Endodermal cell (in vitro differentiated cells): ENCODE measurements around the gene SIGLEC10. TPM values are rescaled to one million over a fixed set of nuclear protein-coding genes. Genes with fewer than 3 reads are reported as not detected.

Source experiments
- DNase-seq: peaks from one replicate; pipeline ENCODE4 v3.0.0-alpha.2; 2017
- H3K27ac ChIP-seq: 2 replicates; pipeline ENCODE4 v1.5.1; 2013; ENCODE audit warnings: mild to moderate bottlenecking, low read depth, low read length, moderate library complexity
- H3K27me3 ChIP-seq: 2 replicates; pipeline ENCODE4 v1.6.1; 2013; ENCODE audit warnings: mild to moderate bottlenecking, low read length, moderate library complexity; ENCODE audit not compliant: insufficient read depth, control insufficient read depth, poor library complexity, severe bottlenecking
- H3K36me3 ChIP-seq: 2 replicates; pipeline ENCODE4 v1.7.0; 2013; ENCODE audit warnings: mild to moderate bottlenecking, low read length, moderate library complexity; ENCODE audit not compliant: control insufficient read depth, insufficient read depth
- H3K4me1 ChIP-seq: one replicate; pipeline ENCODE4 v1.7.0; 2013; ENCODE audit warnings: low read length; ENCODE audit not compliant: control insufficient read depth, insufficient read depth
- H3K4me3 ChIP-seq: 2 replicates; pipeline ENCODE4 v1.5.1; 2013; ENCODE audit warnings: mild to moderate bottlenecking, low read length, moderate library complexity
- H3K9ac ChIP-seq: 2 replicates; pipeline ENCODE4 v1.6.1; 2013; ENCODE audit warnings: mild to moderate bottlenecking, low read length, moderate library complexity; ENCODE audit not compliant: poor library complexity, severe bottlenecking; ENCODE audit errors: extremely low read depth
- H3K9me3 ChIP-seq: 2 replicates; pipeline ENCODE4 v1.6.1; 2013; ENCODE audit warnings: mild to moderate bottlenecking, low read length, moderate library complexity; ENCODE audit not compliant: control insufficient read depth
- H3K27ac Mint-ChIP-seq: 2 replicates; pipeline ENCODE4 v1.8.0; 2020; ENCODE audit warnings: mixed read lengths
- H3K27me3 Mint-ChIP-seq: 2 replicates; pipeline ENCODE4 v1.8.0; 2021; ENCODE audit warnings: mild to moderate bottlenecking, mixed read lengths; ENCODE audit not compliant: insufficient read depth
- H3K36me3 Mint-ChIP-seq: 2 replicates; pipeline ENCODE4 v1.8.0; 2020; ENCODE audit warnings: low read depth, mixed read lengths
- H3K4me1 Mint-ChIP-seq: 2 replicates; pipeline ENCODE4 v1.8.0; 2020; ENCODE audit warnings: mixed read lengths
- H3K4me3 Mint-ChIP-seq: 2 replicates; pipeline ENCODE4 v1.8.0; 2020; ENCODE audit warnings: mild to moderate bottlenecking, moderate library complexity, mixed read lengths
- H3K9me3 Mint-ChIP-seq: 2 replicates; pipeline ENCODE4 v1.8.0; 2020; ENCODE audit warnings: mild to moderate bottlenecking, mixed read lengths
- whole genome bisulfite sequencing, 2 experiments: methylation state at CpG; one replicate each; pipeline versions ENCODE4 v1.1.5 to v1.1.7; 2013; ENCODE audit warnings: missing lambda C conversion rate in 2 of 2, mixed read lengths in 1 of 2; ENCODE audit not compliant: insufficient coverage in 1 of 2, insufficient read length in 1 of 2; 5-methylcytosine and 5-hydroxymethylcytosine counted together
- total RNA-seq, 2 donors: library from RNA; stranded (reverse); fragmentation: NEBNext Ultra II Directional in 1 of 2; extraction: Animal tissue kit (Norgen Biotek cat#: 25700) in 1 of 2; gene quantifications; 2 replicates in 1 of 2; 3 replicates in 1 of 2; pipeline ENCODE4 v1.2.1, GENCODE V29; 2021
- TF ChIP-seq, protein P1 (sequence below): fragments of 200-600 bp; sonication (generic); conservative IDR thresholded peaks from 2 replicates; pipeline ENCODE4 v1.5.0; 2021; ENCODE audit warnings: antibody characterized with exemption, mild to moderate bottlenecking

SIGLEC10 gene
- total RNA-seq, 2 donors from 2014 or later: not detected

DNA sequence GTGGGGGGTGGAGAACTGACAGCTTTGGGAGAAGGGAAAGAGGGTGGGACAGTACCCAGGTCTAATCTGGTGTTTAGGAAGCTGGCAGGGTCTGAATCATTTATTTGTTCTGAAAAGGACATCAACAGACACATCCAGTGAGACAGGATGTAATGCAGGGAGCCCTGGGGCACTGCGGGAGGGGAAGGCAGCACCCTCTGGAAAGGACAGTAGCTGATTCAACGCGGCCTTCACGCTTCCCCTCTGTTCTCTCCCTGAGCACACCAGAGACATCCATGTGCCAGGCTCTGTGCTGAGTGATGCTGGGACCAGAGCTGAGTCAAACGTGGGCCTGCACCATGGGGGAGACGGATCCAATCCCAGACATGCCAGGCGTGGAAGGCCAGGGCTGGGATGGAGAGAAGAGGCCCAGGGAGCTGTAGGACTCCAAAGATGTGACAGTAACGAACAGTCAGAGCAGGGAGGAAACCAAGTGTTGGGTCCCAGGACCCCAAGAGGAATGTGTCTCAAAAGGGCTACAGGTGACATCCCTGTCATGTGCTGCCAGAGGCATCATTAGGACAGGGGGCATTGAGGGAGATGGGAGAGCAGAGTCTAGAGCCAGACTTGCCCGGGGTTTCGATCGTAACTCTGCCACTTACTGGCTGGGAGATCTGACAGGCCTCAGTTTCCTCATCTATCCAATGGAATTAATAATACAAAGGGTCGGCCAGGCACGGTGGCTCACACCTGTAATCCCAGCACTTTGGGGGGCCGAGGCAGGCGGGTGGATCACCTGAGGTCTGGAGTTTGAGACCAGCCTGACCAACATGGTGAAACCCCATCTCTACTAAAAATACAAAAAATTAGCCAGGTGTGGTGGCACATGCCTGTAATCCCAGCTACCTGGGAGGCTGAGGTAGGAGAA is 53.0 kb downstream of the SIGLEC10 start:
- H3K9me3 ChIP-seq: no peaks in the 10 kb centered on the region
- Mint-ChIP-seq H3K27ac (peak overlapping the region; percentile 96), H3K9me3 (no peaks in the 10 kb centered on the region), H3K4me3 (peak overlapping the region; percentile 15), H3K27me3 (no peaks in the 10 kb centered on the region), H3K4me1 (peaks cover 42% of the 10 kb centered on the region), H3K36me3 (no peaks in the 10 kb centered on the region)
- TF ChIP-seq, protein P1, sequence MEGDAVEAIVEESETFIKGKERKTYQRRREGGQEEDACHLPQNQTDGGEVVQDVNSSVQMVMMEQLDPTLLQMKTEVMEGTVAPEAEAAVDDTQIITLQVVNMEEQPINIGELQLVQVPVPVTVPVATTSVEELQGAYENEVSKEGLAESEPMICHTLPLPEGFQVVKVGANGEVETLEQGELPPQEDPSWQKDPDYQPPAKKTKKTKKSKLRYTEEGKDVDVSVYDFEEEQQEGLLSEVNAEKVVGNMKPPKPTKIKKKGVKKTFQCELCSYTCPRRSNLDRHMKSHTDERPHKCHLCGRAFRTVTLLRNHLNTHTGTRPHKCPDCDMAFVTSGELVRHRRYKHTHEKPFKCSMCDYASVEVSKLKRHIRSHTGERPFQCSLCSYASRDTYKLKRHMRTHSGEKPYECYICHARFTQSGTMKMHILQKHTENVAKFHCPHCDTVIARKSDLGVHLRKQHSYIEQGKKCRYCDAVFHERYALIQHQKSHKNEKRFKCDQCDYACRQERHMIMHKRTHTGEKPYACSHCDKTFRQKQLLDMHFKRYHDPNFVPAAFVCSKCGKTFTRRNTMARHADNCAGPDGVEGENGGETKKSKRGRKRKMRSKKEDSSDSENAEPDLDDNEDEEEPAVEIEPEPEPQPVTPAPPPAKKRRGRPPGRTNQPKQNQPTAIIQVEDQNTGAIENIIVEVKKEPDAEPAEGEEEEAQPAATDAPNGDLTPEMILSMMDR: no peak
- peak overlapping the region; percentile 75 for H3K9ac ChIP-seq
- WGBS, 2 experiments: 86 to 93% methylated on average over 8 to 15 of the region's 15 CpGs
- H3K27me3 ChIP-seq: no peaks in the 10 kb centered on the region
- peaks cover 17% of the 10 kb centered on the region for H3K4me1 ChIP-seq
- DNase-seq: no peak
- no peak overlapping the region for H3K4me3 ChIP-seq
- no peak overlapping the region for H3K27ac ChIP-seq
- no peaks in the 10 kb centered on the region for H3K36me3 ChIP-seq

DNA sequence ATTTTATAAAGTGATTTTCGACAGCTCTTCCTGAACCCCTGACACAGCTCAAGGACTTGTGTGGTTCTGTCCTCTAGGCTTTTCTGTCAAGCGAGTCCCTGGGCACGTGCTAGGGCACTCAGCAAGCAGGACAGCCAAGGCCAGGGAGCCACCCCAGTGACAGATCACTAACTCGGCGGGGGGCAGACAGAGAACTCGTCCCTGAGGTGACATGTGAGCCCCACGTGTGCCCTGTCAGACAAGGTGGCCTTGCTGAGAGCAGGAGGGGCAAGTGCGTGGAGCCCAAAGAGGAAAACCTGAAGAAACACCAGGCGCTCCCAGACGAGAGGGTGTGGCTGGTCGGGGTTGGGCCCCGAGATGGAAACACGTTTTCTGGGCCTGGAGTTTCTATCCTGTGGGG is 56.2 kb downstream of the SIGLEC10 start:
- Mint-ChIP-seq H3K36me3 (peaks cover 3% of the 10 kb centered on the region), H3K27me3 (no peaks in the 10 kb centered on the region), H3K27ac (peak overlapping the region; percentile 21), H3K4me3 (no peak overlapping the region), H3K4me1 (peaks cover 40% of the 10 kb centered on the region), H3K9me3 (no peaks in the 10 kb centered on the region)
- peak; percentile 38 for DNase-seq
- Histone ChIP-seq H3K27me3 (no peaks in the 10 kb centered on the region), H3K9ac (no peak overlapping the region), H3K4me1 (peaks cover 11% of the 10 kb centered on the region), H3K4me3 (no peak overlapping the region), H3K36me3 (no peaks in the 10 kb centered on the region), H3K9me3 (no peaks in the 10 kb centered on the region), H3K27ac (no peak overlapping the region)
- WGBS, 2 experiments: 90 to 93% methylated on average over 8 to 13 of the region's 13 CpGs
- TF ChIP-seq, protein P1: no peak

Other genes starting within 250 kb of the SIGLEC10 start
- not detected for gene CD33, start 192.6 kb downstream of the SIGLEC10 start, total RNA-seq
- not detected for gene SIGLECL1, start 166.6 kb downstream of the SIGLEC10 start, total RNA-seq
- 10 to 100 TPM; 42.7 to 49.4 TPM for gene IGLON5, start 106.0 kb downstream of the SIGLEC10 start, total RNA-seq
- gene VSIG10L, start 75.5 kb downstream of the SIGLEC10 start, total RNA-seq: 10 to 100 TPM in 1 of 2 donors, 1 to 10 TPM in 1; 6.4 to 11.5 TPM
- gene ETFB, start 51.3 kb downstream of the SIGLEC10 start, total RNA-seq: 10 to 100 TPM; 54.3 to 77.3 TPM
- gene CLDND2, start 48.6 kb downstream of the SIGLEC10 start, total RNA-seq: 1 to 10 TPM; 1.3 to 2.5 TPM
- gene NKG7, start 45.0 kb downstream of the SIGLEC10 start, total RNA-seq: not detected
- gene LIM2, start 29.7 kb downstream of the SIGLEC10 start, total RNA-seq: not detected
- 1 to 10 TPM; 1.4 to 1.8 TPM for gene C19orf84, start 27.1 kb downstream of the SIGLEC10 start, total RNA-seq
- not detected for gene SIGLEC8, start 40.8 kb upstream of the SIGLEC10 start, total RNA-seq
- not detected for gene CEACAM18, start 60.9 kb upstream of the SIGLEC10 start, total RNA-seq
- not detected for gene SIGLEC12, start 84.2 kb upstream of the SIGLEC10 start, total RNA-seq
- under 1 TPM in 1 of 2 donors, not detected in 1; 0.26 TPM for gene SIGLEC6, start 114.0 kb upstream of the SIGLEC10 start, total RNA-seq
- gene ZNF175, start 153.6 kb upstream of the SIGLEC10 start, total RNA-seq: 10 to 100 TPM; 10.8 to 11.3 TPM
- not detected for gene SIGLEC5, start 212.8 kb upstream of the SIGLEC10 start, total RNA-seq
- gene SIGLEC14, start 229.2 kb upstream of the SIGLEC10 start, total RNA-seq: not detected